Muscle layer of duodenum (tissue), 2 donors: ENCODE data around the gene MLH3.
"Not testable (repeated sequence)": the region's sequence is repeated elsewhere in the genome, so short reads cannot be mapped to it uniquely, and the experiment has no call there.

ENCODE experiments used
- H3K27ac ChIP-seq: one replicate; pipeline ENCODE4 v1.7.0; 2013; ENCODE audit warnings: mild to moderate bottlenecking, low read length
- H3K27me3 ChIP-seq: one replicate; pipeline ENCODE4 v1.7.0; 2013; ENCODE audit warnings: low read depth, mild to moderate bottlenecking, control low read depth, low read length
- H3K36me3 ChIP-seq, 2 donors: one replicate each; pipeline ENCODE4 v1.7.0; 2013; ENCODE audit warnings: low read length in 2 of 2, control low read depth in 1 of 2, mild to moderate bottlenecking in 1 of 2; ENCODE audit not compliant: insufficient read depth in 2 of 2, control insufficient read depth in 1 of 2
- H3K4me1 ChIP-seq, 2 donors: one replicate each; pipeline ENCODE4 v1.7.0; 2013; ENCODE audit warnings: low read length in 2 of 2, mild to moderate bottlenecking in 2 of 2, control low read depth in 1 of 2, moderate library complexity in 1 of 2; ENCODE audit not compliant: insufficient read depth in 2 of 2, control insufficient read depth in 1 of 2
- H3K4me3 ChIP-seq, 2 donors: one replicate each; pipeline ENCODE4 v1.7.0; 2013; ENCODE audit warnings: low read length in 2 of 2, low read depth in 1 of 2, mild to moderate bottlenecking in 1 of 2
- H3K9me3 ChIP-seq, 2 donors: one replicate each; pipeline ENCODE4 v1.7.0; 2013; ENCODE audit warnings: low read length in 2 of 2, control low read depth in 1 of 2, mild to moderate bottlenecking in 1 of 2; ENCODE audit not compliant: control insufficient read depth in 1 of 2
- donor health status: healthy.

The MLH3 gene

GRCh38 chr14:75084513-75084912 is 33.2 kb upstream of the MLH3 start:
- no peaks in the 10 kb centered on the region for H3K27me3 ChIP-seq
- H3K4me1 ChIP-seq: peaks cover 0 to 18% of the 10 kb centered on the region in 2 donors
- H3K27ac ChIP-seq: no peak overlapping the region
- H3K4me3 ChIP-seq: no peak overlapping the region
- H3K9me3 ChIP-seq: no peaks in the 10 kb centered on the region
- H3K36me3 ChIP-seq: peaks cover 51 to 58% of the 10 kb centered on the region in 2 donors

GRCh38 chr14:75083271-75083670 is 32.0 kb upstream of the MLH3 start:
- no peaks in the 10 kb centered on the region for H3K27me3 ChIP-seq
- H3K36me3 ChIP-seq: peaks cover 50 to 57% of the 10 kb centered on the region in 2 donors
- H3K4me3 ChIP-seq: no peak overlapping the region
- H3K9me3 ChIP-seq: no peaks in the 10 kb centered on the region
- peaks cover 0 to 20% of the 10 kb centered on the region in 2 donors for H3K4me1 ChIP-seq
- no peak overlapping the region for H3K27ac ChIP-seq

DNA sequence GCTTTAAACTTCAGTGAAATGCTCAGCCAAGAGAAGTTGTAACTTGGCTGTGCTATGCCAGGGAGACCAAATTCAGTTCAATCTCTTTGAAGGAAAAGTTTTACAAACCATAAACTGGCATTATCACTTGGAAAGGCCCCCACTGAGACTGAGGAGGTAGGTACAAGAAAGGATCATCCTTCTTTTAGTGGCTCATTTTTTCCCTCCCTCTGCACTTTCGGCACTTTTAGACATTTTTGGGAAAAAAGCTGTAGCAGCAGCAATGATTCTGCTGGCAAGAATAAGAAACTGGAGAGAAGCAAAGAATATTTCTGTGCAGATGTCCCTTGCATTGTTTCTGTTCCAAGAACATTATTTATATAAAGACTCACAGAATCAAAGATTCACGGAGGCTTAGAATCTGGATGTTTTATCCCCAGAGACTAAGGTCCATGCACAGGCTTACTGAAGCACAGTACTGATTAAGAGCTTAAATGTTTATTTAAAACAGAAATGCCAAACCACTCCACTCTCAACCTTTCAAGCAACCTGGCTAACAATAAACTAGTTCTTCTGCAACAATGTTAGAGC is 30.5 kb upstream of the MLH3 start:
- no peaks in the 10 kb centered on the region for H3K9me3 ChIP-seq
- peaks cover 34 to 42% of the 10 kb centered on the region in 2 donors for H3K36me3 ChIP-seq
- no peak overlapping the region for H3K4me3 ChIP-seq
- H3K27me3 ChIP-seq: no peaks in the 10 kb centered on the region
- H3K27ac ChIP-seq: peak overlapping the region; percentile 19
- H3K4me1 ChIP-seq: peaks cover 0 to 30% of the 10 kb centered on the region in 2 donors

DNA sequence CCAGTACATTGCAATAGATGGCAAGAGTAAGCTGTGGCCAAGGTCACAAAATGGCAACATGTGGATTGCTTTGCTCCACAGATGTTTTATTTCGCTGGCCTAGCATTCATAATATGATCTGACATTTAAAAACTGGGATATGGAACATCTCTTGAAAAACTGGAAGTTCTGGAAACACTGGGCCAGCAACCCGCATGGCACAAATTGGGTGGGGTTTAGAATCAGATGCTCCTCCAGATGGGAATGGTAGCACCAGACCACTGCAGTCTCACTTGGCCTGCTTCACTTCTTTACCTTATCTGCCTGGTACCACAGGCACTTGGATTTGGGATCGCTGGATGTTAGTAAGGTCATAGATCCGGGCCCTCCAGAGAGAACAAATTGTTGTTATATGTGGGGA is 28.3 kb upstream of the MLH3 start:
- Histone ChIP-seq H3K4me1 (peaks cover 0 to 31% of the 10 kb centered on the region in 2 donors), H3K9me3 (no peaks in the 10 kb centered on the region), H3K36me3 (peaks cover 21 to 25% of the 10 kb centered on the region in 2 donors), H3K4me3 (no peak overlapping the region), H3K27me3 (no peaks in the 10 kb centered on the region), H3K27ac (no peak overlapping the region)

- no peaks in the 10 kb centered on the region for H3K9me3 ChIP-seq
- H3K36me3 ChIP-seq: peaks cover 4 to 7% of the 10 kb centered on the region in 2 donors
- H3K27ac ChIP-seq: no peak overlapping the region
- H3K27me3 ChIP-seq: no peaks in the 10 kb centered on the region
- H3K4me1 ChIP-seq: peaks cover 0 to 34% of the 10 kb centered on the region in 2 donors
- H3K4me3 ChIP-seq: no peak overlapping the region
Observed at GRCh38 chr14:75077794-75078193, 26.5 kb upstream of the MLH3 start.

GRCh38 chr14:75070383-75070782 is 19.1 kb upstream of the MLH3 start:
- Histone ChIP-seq H3K27ac (peak overlapping the region; percentile 89), H3K27me3 (no peaks in the 10 kb centered on the region), H3K36me3 (no peaks in the 10 kb centered on the region), H3K4me1 (peaks cover 8 to 20% of the 10 kb centered on the region in 2 donors), H3K4me3 (peak overlapping the region; percentile 57 to 85), H3K9me3 (no peaks in the 10 kb centered on the region)

DNA sequence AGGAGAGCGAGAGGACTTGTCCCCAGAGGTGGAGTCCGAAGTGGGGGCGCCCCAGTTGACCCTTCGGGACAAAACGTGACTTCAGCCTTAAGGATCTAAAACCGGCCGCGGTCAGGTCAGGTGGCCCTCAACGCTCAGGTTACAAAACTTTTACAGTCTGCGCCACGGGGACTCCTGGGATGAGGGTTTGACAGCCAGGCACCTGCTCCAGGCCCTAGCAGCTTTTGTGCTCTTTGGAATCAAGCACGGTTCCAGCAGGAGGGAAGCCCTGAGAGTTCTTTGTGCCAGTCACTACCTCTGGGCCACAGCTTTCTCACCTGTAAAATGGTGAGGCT is 18.5 kb upstream of the MLH3 start:
- Histone ChIP-seq H3K27ac (peak overlapping the region; percentile 89), H3K9me3 (no peaks in the 10 kb centered on the region), H3K4me1 (peaks cover 8 to 20% of the 10 kb centered on the region in 2 donors), H3K27me3 (no peaks in the 10 kb centered on the region), H3K36me3 (no peaks in the 10 kb centered on the region), H3K4me3 (peak overlapping the region; percentile 57 to 85)

DNA sequence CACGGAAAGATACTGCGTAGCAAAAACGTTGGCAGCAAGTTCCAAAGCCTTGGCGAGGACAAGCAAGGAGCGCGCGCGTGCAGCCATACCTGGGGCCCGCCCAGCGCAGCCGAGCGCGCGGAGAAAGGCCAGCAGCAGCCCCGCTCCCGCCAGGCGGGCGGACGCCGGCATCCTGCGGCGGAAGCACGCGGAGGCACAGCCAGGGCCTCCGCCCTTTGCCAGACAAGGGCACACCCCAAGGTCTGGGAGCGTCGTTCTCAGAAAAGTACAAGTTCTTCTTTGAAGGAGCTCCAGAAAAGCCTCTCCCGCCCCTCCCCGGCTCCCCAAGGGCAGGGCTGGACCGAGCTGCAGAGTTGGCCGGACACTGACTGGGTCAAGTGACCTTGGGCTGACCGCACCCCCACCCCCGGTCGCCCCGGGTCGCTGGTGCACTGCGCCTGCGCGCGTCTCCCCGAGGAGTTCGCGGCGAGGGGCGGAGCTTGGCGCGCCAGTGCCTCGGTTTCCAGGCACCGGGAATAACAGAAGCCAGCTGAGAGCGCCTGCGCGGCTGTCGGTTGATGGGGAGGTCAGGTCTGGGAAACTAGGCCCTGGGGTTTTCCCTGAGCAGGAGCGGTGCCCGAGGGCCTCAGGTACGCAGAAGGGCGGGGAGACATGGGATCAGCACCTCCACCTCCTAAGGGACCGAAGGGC is 18.0 kb upstream of the MLH3 start, which contains the start of gene ZC2HC1C:
ZC2HC1C (plus strand) TSS at position 521 of the 690 bp plus-strand sequence. CDS start 933 bp downstream, outside the sequence.
- Histone ChIP-seq H3K27ac (peak within 1 kb of the TSS; percentile 89), H3K9me3 (no peaks in the 10 kb centered on the region), H3K27me3 (no peaks in the 10 kb centered on the region), H3K36me3 (no peaks in the 10 kb centered on the region), H3K4me1 (peaks cover 8 to 20% of the 10 kb centered on the region in 2 donors), H3K4me3 (peak within 1 kb of the TSS; percentile 57 to 85)

DNA sequence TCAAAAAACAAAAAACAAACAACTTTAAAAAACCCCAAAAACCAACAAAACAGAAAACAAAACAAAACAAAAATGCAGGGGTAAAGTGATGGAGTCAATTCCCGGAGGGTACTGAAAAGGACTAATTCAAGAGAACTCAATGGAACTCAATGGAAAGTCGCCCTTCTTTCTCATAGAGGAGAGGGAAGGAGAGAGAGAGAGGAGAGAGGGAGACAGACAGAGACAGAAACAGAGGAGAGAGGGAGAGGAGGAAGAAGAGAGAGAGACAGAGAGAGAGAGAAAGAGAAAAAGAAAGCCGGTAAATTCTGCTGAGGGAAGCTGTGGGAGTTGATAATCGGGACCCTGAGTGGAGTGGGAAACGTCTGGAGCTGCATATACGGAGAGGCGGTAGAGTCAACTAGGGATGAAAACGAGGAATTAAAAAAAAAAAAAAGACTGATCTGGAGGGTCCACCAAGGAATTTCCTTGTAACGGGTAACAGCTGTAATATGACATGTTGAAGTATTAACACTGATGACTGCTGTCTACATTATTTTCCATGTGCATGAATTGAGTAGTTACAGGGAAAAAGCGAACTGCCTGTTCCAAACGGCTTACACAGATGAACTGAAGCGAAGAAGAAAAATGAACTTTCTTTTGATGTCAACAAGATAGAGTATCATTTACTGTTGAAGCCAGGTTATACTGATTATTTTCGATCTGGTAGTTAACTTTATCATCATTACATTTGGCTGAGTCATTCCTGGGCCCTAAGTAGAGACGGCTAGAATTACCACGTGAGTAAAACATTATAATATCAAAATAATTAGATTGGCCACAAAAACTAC is 17.2 kb upstream of the MLH3 start:
- peak overlapping the region; percentile 89 for H3K27ac ChIP-seq
- H3K4me1 ChIP-seq: peaks cover 8 to 20% of the 10 kb centered on the region in 2 donors
- no peaks in the 10 kb centered on the region for H3K36me3 ChIP-seq
- H3K27me3 ChIP-seq: no peaks in the 10 kb centered on the region
- H3K9me3 ChIP-seq: no peaks in the 10 kb centered on the region
- peak overlapping the region; percentile 57 to 85 for H3K4me3 ChIP-seq

DNA sequence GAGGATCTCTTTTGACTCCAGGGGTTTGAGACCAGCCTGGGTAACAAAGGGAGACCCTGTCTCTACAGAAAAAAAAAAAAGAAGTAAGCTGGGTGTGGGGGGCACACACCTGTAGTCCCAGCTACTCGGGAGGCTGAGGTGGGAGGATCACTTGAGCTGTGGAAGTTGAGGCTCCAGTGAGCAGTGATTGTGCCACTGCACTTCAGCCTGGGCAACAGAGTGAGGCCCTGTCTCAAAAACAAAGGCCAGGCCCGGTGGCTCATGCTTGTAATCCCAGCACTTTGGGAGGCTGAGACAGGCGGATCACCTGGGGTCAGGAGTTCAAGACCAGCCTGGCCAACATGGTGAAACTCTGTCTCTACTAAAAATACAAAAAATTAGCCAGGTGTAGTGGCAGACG is 16.5 kb upstream of the MLH3 start:
- H3K27ac ChIP-seq: not testable (repeated sequence)

GRCh38 chr14:75067212-75067611 is 15.9 kb upstream of the MLH3 start:
- H3K27ac ChIP-seq: no peak overlapping the region
- H3K27me3 ChIP-seq: no peaks in the 10 kb centered on the region
- H3K4me1 ChIP-seq: peaks cover 8 to 26% of the 10 kb centered on the region in 2 donors
- H3K9me3 ChIP-seq: no peaks in the 10 kb centered on the region
- no peak overlapping the region for H3K4me3 ChIP-seq
- no peaks in the 10 kb centered on the region for H3K36me3 ChIP-seq

More for the DNA sequence above, 16.5 kb upstream of the MLH3 start:
- peaks cover 8 to 24% of the 10 kb centered on the region in 2 donors for H3K4me1 ChIP-seq
- not testable (repeated sequence) for H3K27me3 ChIP-seq, H3K36me3 ChIP-seq, H3K9me3 ChIP-seq
- peak overlapping the region in 1 of 2 donors; percentile 57 for H3K4me3 ChIP-seq
